HepG2 (cell line): ENCODE measurements around the gene JMJD1C.

Experiments used
- CTCF ChIP-seq: sonication (generic); formaldehyde crosslinking; IDR thresholded peaks from 2 replicates; pipeline ENCODE4 v1.5.0; 2020; ENCODE audit warnings: mild to moderate bottlenecking, missing genetic modification reagents, moderate library complexity
- EP300 ChIP-seq, 3 experiments: sonication (generic) in 1 of 3; formaldehyde crosslinking in 1 of 3; IDR thresholded peaks; 2 replicates each; pipeline versions ENCODE4 v1.5.1 to v1.6.1; 2011 to 2020; ENCODE audit warnings: low read depth in 2 of 3, low read length in 2 of 3, borderline replicate concordance in 1 of 3, improper control_type of control experiment in 1 of 3, mild to moderate bottlenecking in 1 of 3, missing genetic modification reagents in 1 of 3, moderate library complexity in 1 of 3
- FOXM1 ChIP-seq: sonication (generic); formaldehyde crosslinking; IDR thresholded peaks from 2 replicates; pipeline ENCODE4 v1.5.0; 2020; ENCODE audit warnings: missing genetic modification reagents
- NR3C1 ChIP-seq: sonication (generic); formaldehyde crosslinking; IDR thresholded peaks from 2 replicates; pipeline ENCODE4 v1.4.0; 2020; ENCODE audit warnings: missing genetic modification reagents
- POLR2AphosphoS2 ChIP-seq: IDR thresholded peaks from 2 replicates; pipeline ENCODE4 v1.6.1; 2011; ENCODE audit warnings: low read depth, low read length, improper control_type of control experiment
- TBP ChIP-seq: sonication (generic); formaldehyde crosslinking; IDR thresholded peaks from 2 replicates; pipeline ENCODE4 v1.5.0; 2020; ENCODE audit warnings: missing genetic modification reagents
- ZNF3 ChIP-seq: IDR thresholded peaks from 2 replicates; pipeline ENCODE4 v1.7.0; 2017; ENCODE audit warnings: inconsistent platforms

- TF ChIP-seq EP300 (IDR thresholded peaks at IDR 0.05; ENCODE audit: low read depth in 2 of 2, low read length in 2 of 2), result no peak
- no peak for TF ChIP-seq EP300 (CRISPR knock-in tag; IDR thresholded peaks at IDR 0.05; ENCODE audit: borderline replicate concordance)
- TF ChIP-seq CTCF (CRISPR knock-in tag), result no peak
- TF ChIP-seq NR3C1 (CRISPR knock-in tag), result no peak
- no peak for TF ChIP-seq ZNF3
- no peak for TF ChIP-seq FOXM1 (CRISPR knock-in tag)
- no peak for TF ChIP-seq POLR2AphosphoS2
- TF ChIP-seq TBP (CRISPR knock-in tag), result no peak
Measured at GRCh38 chr10:63478564-63478963, 12.8 kb upstream of the JMJD1C start.
